Measurements from ENCODE around the gene CTPS2. TPM values are rescaled to one million over a fixed set of nuclear protein-coding genes. Genes with fewer than 3 reads are reported as not detected.

Gene CTPS2
- total RNA-seq, 1 donor, result 12.0 TPM

DNA sequence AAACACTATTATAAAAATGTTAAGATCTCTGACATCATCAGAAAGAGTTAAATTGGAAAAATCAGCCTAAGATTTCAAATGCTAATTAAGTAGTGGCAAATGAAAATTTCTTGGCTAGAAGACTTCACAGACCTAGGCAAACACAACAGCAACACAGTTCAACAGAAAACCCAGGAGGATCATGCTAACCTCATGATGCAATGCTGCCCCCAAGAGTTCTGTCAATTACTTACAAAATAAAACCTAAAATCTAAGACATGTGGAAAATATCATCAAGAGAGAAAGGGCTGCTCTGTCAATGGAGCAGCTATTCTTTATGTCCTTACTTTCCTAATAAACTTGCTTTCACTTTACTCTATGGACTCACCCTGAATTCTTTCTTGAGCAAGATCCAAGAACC lies 41.5 kb downstream of the CTPS2 start:
- TF ChIP-seq, protein P1, sequence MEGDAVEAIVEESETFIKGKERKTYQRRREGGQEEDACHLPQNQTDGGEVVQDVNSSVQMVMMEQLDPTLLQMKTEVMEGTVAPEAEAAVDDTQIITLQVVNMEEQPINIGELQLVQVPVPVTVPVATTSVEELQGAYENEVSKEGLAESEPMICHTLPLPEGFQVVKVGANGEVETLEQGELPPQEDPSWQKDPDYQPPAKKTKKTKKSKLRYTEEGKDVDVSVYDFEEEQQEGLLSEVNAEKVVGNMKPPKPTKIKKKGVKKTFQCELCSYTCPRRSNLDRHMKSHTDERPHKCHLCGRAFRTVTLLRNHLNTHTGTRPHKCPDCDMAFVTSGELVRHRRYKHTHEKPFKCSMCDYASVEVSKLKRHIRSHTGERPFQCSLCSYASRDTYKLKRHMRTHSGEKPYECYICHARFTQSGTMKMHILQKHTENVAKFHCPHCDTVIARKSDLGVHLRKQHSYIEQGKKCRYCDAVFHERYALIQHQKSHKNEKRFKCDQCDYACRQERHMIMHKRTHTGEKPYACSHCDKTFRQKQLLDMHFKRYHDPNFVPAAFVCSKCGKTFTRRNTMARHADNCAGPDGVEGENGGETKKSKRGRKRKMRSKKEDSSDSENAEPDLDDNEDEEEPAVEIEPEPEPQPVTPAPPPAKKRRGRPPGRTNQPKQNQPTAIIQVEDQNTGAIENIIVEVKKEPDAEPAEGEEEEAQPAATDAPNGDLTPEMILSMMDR (IDR thresholded peaks at IDR 0.05; ENCODE audit: insufficient read depth, low read length), result peak; percentile 34
- no peak overlapping the region for H3K4me3 ChIP-seq (ENCODE audit: low read depth, low read length)
- peak; percentile 79 for DNase-seq (ENCODE audit: low read depth)

DNA sequence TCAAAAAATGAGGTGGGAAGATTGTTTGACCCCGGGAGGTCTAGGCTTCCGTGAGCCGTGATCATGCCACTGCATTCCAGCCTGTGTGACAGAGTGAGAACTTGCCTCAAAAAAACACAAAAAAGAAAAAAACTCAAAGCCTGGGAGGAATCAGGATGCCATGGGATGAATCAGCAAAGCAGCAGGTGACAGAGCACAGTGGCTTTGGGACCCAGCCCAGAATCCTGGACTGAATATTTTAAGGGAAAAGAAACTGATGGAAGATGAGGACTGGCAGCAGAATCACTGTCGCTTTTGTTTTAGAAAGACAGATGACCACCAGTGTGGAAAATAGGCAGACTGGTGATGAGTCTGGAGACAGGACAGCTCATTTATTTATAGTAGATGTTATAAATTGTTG lies 45.9 kb downstream of the CTPS2 start:
- no peak overlapping the region for H3K4me3 ChIP-seq (ENCODE audit: low read depth, low read length)
- TF ChIP-seq, protein P1 (IDR thresholded peaks at IDR 0.05; ENCODE audit: insufficient read depth, low read length), result no peak
- peak; percentile 44 for DNase-seq (ENCODE audit: low read depth)

DNA sequence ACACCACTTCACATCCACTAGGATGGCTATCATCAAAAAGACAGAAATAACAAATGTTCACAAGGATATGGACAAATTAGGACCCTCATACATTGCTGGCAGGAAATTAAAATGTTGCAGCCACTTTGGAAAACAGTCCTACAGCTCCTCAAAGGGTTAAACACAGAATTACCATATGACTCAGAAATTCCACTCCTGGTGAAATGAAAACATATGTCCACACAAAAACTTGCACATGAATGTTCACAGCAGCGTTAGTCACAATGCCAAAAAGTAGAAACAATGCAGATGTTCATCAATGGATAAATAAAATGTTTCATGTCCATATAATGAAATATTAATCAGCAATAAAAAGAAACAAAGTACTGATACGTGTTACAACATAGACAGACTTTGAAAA lies 47.4 kb downstream of the CTPS2 start:
- DNase-seq (ENCODE audit: low read depth), result peak; percentile 77
- TF ChIP-seq, protein P1 (IDR thresholded peaks at IDR 0.05; ENCODE audit: insufficient read depth, low read length), result no peak

DNA sequence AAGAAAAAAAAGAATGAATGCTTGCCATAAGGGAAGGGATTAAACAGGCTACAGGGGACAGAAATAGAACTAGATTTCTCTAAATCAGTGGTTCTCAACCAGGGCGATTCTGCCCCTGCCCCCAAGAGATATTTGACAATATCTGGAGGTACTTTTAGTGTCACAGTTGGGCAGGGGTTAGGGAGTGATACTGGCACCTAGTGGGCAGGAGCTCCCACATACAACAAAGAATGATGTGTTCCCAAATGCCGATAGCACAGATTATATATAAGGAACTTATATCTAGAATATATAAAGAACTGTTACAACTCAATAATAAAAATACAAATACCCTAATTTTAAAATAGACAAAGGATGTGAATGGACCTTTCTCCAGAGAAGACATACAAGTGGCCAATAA lies 47.8 kb downstream of the CTPS2 start:
- no peak overlapping the region for H3K4me3 ChIP-seq (ENCODE audit: low read depth, low read length)
- DNase-seq (ENCODE audit: low read depth), result no peak

More for the DNA sequence above, 47.4 kb downstream of the CTPS2 start:
- H3K4me3 ChIP-seq (ENCODE audit: low read depth, low read length), result no peak overlapping the region

DNA sequence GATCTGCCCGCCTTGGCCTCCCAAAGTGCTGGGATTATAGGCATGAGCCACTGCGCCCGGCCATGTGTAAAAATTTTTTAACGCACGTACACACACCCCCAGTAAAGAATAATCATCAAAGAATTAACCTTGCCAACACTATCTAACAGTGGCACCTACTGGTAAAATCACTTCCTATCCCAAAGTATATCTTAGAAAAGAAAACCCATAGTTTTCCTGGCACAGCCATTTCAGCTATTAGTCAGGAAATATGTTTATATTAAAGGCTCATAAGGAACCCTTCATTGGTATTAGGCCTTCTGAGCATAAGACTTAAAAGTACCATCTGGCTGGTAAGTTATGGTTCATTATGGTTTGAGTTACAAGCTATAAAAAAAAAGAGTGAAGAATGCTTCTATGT lies 48.4 kb downstream of the CTPS2 start:
- TF ChIP-seq, protein P1 (IDR thresholded peaks at IDR 0.05; ENCODE audit: insufficient read depth, low read length), result no peak
- no peak overlapping the region for H3K4me3 ChIP-seq (ENCODE audit: low read depth, low read length)
- peak; percentile 28 for DNase-seq (ENCODE audit: low read depth)

More for the DNA sequence above, 47.8 kb downstream of the CTPS2 start:
- TF ChIP-seq, protein P1 (IDR thresholded peaks at IDR 0.05; ENCODE audit: insufficient read depth, low read length), result peak; percentile 15

DNA sequence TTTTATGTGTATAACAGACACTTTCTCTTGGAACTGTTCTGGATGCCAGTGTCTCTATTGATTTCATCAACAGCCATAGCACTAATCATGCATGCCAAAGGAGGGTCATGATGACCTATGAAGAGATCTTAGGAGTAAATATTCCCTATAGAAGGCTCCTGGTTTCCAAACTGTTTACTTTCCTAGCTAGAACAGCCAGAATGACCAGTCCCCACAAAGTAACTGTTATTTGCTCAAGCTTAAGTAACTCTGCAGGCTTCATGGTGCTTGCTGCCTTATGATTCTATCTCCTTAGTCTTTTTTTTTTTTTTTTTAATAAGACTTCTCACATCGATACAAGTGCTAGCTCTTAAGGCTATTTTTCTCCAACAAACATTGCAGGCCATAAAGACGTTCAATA lies 50.1 kb downstream of the CTPS2 start:
- TF ChIP-seq, protein P1 (IDR thresholded peaks at IDR 0.05; ENCODE audit: insufficient read depth, low read length), result no peak
- H3K4me3 ChIP-seq (ENCODE audit: low read depth, low read length), result no peak overlapping the region
- no peak for DNase-seq (ENCODE audit: low read depth)

DNA sequence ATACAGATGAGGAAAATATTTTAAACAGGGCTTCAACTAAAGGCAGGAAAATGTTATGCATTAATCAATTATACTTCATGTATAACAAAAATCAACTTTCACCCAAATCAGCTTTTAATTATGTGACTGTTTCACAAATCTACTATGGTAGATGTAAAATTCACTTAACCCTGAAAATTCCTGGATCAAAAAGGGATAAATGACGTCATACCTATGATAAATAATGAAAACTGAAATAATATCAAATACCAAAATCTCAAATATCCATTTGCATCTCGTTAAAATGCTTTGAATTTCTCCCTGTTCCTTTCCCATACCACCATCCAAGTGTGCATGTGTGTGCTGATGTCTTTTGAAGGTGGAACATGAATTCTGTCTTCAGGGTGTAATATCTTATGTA lies 51.0 kb downstream of the CTPS2 start:
- DNase-seq (ENCODE audit: low read depth), result no peak
- H3K4me3 ChIP-seq (ENCODE audit: low read depth, low read length), result no peak overlapping the region
- TF ChIP-seq, protein P1 (IDR thresholded peaks at IDR 0.05; ENCODE audit: insufficient read depth, low read length), result no peak

Data from fibroblast of the aortic adventitia (primary cell).